EL (cell line): ENCODE results near the gene CDK2AP2.
"Not testable (repeated sequence)": the region's sequence is repeated elsewhere in the genome, so short reads cannot be mapped to it uniquely, and the experiment has no call there.

ENCODE experiments used
- DNase-seq: peaks from one replicate; pipeline ENCODE4 v3.0.0-alpha.2; 2016

Gene CDK2AP2

GRCh38 chr11:67489203-67489884 is 18.6 kb downstream of the CDK2AP2 start:
- DNase-seq = no peak

DNA sequence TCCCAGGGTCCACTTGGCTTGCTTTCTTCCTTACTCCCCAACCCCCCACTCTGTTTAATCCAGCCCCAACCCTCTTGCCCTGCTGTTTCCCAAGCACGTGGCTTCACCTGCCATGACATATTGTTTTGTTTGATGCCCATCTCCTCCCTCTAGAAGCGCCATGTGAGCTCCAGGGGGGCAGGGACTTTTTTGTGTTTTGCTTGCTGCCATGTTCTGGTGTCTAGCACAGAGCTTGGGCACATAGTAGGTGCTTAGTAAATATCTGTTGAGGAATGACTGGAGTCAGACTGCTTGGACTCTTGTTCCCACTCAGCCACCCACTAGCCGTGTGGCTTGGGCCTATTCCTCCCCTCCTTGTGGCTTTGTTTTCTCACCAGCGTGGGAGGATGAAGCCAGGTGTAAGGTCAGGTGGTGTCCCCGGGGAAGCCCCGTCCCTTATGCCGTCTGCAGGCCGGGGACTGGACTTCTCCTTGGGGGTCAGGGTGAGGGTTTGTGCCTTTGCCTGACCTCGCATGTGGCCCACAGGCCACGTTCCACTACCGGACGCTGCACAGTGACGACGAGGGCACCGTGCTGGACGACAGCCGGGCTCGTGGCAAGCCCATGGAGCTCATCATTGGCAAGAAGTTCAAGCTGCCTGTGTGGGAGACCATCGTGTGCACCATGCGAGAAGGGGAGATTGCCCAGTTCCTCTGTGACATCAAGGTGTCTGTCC is 21.3 kb downstream of the CDK2AP2 start:
- DNase-seq = no peak

DNA sequence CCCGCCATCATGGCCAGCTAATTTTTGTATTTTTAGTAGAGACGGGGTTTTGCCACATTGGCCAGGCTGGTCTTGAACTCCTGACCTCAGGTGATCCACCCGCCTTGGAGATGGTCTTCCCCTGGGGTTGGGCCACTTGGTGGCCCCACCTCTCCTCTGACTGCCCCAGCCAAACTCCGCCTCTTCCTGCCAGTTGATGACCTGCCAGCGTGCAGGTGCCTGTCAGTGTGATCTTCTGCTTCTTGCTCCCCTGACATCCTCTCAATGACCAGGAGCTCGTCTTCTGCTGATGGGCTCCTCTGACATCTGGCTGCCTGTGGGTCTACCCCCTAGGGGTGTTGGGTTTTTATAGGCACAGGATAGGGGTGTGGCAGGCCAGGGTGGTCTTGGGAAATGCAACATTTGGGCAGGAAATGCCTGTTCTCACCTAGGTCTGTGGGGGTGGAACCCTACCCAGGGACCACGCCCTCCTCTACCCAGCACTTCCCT is 22.0 kb downstream of the CDK2AP2 start:
- DNase-seq = not testable (repeated sequence)

GRCh38 chr11:67484847-67485311 is 23.1 kb downstream of the CDK2AP2 start:
- no peak for DNase-seq

DNA sequence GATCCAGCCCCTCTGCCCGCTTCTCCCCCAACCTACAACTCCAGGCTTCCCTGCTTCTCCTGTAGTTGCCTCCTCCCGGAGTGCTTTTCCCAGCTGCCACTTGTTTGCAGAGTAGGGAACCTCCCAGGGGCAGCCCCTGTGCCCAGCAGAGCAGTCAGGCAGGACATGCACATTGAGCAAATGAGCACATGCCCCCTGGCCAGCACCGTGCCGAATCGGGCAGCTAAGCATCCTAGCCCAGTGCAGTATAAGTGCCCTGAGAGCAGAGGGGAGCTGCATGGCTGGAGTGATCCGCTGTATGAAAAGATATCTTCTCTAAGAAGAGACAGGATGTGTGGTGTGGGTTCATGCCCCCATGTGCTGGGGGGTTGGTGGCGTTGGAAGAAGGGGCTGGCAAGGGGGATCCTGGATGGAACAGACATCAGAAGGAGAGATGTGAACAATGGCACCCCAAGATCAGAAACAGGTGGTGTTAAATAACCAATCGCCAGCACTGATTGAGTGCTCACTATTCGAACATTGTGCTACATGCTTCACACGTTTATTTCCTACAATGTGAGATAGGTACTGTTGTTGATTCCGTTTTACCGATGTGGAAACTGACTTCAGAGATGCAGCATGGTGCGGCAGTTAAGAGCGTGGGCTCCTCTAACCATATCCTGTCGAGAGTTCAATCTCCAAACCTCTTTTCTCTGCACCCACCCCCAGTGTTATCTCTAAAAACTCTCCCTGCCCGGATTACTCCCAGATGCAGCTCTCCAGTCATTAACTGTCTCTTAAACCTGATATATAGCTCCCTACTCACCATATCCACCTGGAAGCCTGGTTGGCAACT is 23.9 kb downstream of the CDK2AP2 start:
- DNase-seq = no peak

DNA sequence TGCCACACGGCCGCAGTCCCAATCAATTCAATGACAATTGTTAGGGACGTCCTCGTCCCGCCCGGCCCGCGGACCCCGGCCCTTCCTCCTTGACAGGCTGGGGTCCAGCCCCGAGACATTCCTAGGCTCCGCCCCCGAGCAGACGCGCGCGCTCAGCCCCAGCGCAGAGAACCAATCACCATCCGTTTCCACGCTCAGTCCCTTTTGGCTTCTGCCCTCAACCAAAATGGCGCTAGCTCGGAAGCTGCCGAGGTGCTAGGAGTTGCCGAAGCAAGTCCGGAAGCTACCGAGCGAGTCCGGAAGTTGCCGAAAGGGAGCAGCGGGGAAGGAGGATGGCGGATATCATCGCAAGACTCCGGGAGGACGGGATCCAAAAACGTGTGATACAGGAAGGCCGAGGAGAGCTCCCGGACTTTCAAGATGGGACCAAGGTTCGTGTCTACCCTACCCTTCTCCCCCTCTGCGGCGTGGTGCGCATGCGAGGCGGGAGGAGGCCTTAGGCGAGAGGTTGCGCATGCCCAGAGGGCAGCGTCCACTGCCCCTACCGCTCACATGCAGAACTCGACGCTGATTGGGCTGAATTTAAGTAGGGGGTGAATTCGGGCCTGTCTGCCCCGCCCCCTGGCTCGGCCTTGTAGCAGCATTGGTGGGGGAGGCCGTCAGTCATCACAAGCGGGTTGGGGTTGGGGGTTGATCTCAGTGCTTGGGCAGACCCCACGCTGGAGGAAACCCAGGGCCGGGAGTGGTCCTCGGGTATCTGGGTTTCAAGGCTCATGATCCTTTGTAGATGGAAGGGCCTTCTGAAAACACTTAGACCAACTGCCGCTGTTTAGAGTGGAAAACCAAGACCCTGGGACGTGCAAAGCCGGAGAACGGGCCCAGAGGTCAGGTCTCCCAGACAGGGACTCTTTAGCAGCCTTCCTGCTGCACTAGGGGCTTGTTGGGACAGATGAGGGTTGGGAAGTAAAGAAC is 24.8 kb downstream of the CDK2AP2 start, which contains the start of gene AIP:
Gene AIP, plus strand, starts transcription at position 200 of the 972 bp plus-strand sequence. Its CDS starts 133 bp downstream, at position 333.
- peak; percentile 98 for DNase-seq

DNA sequence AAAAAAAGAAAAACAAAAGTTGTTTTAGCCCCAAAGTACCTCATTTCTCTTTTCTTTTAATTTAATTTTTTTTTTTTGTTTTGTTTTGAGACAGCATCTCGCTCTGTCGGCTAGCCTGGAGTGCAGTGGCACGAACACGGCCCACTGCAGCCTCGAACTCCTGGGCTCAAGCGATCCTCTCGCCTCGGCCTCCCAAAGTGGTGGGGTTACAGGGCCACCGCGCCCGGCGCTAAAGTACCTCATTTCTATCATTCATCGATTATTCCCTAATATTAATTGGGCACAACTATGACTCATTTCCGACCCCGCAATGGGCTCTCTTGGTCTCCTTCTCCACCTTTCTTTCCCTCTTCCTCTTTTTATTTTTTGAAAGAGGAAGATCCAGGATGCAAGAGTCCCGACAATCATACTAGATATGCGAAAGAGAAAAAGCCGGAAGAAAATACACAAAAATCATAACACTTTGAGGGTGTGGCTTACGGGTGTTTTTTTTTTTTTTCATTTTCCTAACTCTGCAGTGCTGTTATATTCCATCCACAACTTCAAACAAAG is 25.6 kb downstream of the CDK2AP2 start:
- no peak for DNase-seq

GRCh38 chr11:67477344-67478050 is 30.5 kb downstream of the CDK2AP2 start:
- not testable (repeated sequence) for DNase-seq

GRCh38 chr11:67476692-67477091 is 31.3 kb downstream of the CDK2AP2 start:
- DNase-seq = not testable (repeated sequence)

GRCh38 chr11:67472882-67473281 is 35.1 kb downstream of the CDK2AP2 start:
- no peak for DNase-seq

- DNase-seq = no peak
Measured at GRCh38 chr11:67470337-67471002, 37.5 kb downstream of the CDK2AP2 start.

GRCh38 chr11:67469508-67469811 is 38.5 kb downstream of the CDK2AP2 start:
- no peak for DNase-seq

DNA sequence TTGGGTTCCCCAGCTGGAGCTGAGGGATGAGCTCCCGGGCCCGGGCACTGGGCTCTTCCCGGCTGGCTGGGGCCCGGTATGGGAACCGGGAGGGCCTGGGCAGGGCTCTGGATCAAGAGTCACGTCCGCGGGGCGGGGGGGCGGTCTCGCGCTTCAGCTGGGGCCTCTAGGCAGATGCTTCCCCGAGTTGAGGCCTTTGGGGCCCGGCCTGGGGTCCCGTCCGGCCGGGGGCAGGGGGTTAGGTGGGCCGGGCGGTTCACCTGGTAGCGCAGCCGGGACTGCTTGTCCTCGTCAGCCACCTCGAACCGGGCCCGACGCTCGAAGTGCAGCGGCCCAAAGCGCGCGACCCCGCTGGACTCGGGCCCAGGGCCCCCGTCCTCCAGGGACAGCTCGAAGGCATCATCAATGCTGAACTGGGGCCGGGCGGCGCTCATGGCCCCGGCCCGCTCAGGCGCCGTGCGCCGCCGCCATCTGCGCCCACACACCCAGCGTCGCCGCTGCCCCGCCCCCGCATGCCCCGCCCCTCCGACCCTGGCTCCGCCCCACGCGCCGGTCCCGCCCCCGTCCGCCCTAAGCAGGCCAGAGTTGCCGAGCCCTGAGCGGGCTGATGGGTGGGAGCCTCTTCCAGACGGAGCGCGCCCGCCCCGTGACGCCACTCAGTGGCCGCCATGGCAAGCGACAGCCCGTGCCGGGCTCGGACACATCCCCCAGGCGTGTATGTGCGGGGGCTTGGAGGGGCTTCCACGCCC is 39.0 kb downstream of the CDK2AP2 start, which contains the start of gene TMEM134:
Gene TMEM134, minus strand, starts transcription at position 493 of the 749 bp plus-strand sequence. Its CDS starts 59 bp downstream, at position 434.
- peak; percentile 90 for DNase-seq

GRCh38 chr11:67468456-67468758 is 39.6 kb downstream of the CDK2AP2 start:
- no peak for DNase-seq

- DNase-seq = no peak
Measured at GRCh38 chr11:67468056-67468455, 39.9 kb downstream of the CDK2AP2 start.

GRCh38 chr11:67466962-67467771 is 40.8 kb downstream of the CDK2AP2 start:
- no peak for DNase-seq

- DNase-seq = no peak
Measured at GRCh38 chr11:67466367-67466766, 41.6 kb downstream of the CDK2AP2 start.

- not testable (repeated sequence) for DNase-seq
Measured at GRCh38 chr11:67465530-67465929, 42.4 kb downstream of the CDK2AP2 start.

GRCh38 chr11:67465189-67465510 is 42.8 kb downstream of the CDK2AP2 start:
- DNase-seq = no peak
